GM12892 (cell line): Measurements from ENCODE around the gene LMX1B.

Experiments
- POLR2A ChIP-seq: IDR thresholded peaks from 2 replicates; pipeline ENCODE4 v1.6.1; 2011; ENCODE audit warnings: low read depth, low read length, control low read depth
- TAF1 ChIP-seq: IDR thresholded peaks from 2 replicates; pipeline ENCODE4 v1.6.1; 2011; ENCODE audit warnings: low read depth, mild to moderate bottlenecking, control low read depth, low read length, borderline replicate concordance

DNA sequence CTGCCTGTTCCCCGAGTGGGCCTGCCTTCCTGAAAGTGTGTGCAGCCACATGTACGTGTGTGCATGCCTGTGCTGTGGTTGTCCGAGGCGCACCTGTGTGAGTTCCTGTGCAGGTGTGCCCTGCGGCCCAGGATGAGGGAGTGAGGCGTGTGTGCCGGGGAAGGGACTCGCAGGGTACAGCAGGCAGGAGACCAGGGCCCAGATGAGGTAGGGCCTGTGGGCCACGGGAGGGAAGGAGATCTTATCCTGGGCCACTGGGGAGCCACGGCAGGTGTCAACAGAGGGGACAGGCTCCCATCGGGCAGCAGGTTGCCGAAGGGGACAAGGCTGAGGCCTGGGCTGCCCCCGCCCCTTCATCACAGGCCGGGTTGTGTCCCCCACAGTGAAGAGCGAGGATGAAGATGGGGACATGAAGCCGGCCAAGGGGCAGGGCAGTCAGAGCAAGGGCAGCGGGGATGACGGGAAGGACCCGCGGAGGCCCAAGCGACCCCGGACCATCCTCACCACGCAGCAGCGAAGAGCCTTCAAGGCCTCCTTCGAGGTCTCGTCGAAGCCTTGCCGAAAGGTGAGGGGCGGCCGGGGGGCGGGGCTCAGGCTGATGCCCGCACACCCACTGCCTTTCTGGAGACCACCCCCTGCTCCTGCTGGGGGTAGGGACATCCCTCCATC lies 79.2 kb downstream of the LMX1B start:
- TF ChIP-seq POLR2A (no peak), TAF1 (no peak)
